NCI-H2029 (cell line): ENCODE results near the gene RBPJ.
"Not testable (repeated sequence)": the region's sequence is repeated elsewhere in the genome, so short reads cannot be mapped to it uniquely, and the experiment has no call there.

ENCODE experiments used
- DNase-seq: peaks from one replicate; lab custom pipeline; 2025; lab: John Stamatoyannopoulos, UW

The RBPJ gene

DNA sequence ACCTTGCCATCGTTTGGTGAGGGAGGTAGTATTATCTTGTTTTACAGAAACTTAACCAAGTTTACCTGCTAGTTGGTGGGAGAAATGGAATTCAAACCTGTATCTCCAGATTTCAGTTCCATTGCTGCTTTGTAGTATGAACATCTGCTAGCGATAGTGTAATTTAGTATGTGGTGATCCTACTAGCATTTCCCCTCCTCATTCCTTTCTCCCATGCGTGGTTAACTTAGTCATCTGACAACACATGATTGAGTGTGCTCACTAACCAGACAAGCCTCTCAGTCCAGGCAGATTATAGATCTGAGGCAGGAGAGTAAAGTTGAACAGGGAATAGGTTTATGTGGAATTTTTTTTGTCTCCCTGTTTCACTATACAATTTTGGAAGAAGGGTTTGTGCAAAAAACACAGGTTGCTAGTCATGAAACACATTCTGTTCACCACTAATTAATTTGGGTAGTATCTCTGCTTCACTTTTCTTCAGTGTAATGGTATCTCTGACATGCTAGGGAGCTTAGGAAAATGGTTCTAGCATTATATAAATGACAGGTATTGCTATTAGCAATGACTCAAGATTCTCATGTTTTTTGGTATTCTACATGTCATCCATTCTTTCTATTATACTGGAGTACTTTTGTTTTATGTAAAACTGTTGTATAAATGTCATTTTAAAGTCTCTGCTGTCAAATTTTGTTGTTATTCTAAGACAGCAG, 21.7 kb downstream of the RBPJ start:
- no peak for DNase-seq

DNA sequence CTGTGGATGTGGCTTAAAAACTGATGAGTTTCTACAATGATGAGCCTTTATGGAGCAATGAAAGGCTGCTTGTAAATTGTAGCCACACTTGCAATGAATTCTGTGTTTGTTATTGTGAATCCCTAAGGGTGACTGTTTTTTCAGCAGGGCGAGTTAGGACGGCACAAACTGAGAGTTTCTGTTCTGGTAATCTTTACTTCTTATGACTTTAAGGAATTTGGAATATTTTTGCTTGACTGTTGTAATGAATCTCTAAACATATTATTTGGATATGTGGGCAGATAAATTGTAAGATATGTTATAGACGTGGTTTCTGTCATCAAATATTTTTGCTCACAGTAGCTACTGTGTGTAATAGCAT, 22.2 kb downstream of the RBPJ start:
- DNase-seq: no peak

DNA sequence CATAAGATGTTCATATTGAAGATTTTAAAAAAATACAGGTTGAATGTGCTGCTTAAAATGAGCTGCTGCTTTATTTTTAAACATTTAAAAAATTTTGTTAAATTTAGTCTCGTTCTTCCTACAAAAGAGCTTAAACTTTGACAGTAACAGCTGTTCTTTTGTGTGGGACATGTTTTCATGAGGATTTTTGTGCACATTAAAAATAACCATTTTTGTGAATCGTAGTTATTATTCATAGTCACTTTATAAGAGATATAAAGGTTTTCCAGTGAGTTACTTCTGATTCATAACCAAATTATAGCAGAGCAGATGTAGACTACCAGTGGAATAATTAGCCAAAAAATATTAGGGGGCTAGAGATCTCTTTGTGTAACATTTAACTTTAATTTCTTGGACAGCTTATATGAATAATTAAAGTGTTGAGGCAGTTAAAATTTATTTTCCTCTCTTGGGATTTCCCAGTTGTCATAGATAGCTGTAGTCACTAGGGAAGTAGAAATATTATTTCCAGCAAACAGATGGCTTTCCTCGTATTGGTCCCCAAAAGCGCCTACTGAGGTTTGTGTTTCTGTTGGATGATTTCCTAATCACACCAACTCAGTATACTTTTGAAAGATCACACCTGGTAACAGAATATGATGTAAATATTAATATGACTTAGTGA, 24.2 kb downstream of the RBPJ start:
- no peak for DNase-seq

DNA sequence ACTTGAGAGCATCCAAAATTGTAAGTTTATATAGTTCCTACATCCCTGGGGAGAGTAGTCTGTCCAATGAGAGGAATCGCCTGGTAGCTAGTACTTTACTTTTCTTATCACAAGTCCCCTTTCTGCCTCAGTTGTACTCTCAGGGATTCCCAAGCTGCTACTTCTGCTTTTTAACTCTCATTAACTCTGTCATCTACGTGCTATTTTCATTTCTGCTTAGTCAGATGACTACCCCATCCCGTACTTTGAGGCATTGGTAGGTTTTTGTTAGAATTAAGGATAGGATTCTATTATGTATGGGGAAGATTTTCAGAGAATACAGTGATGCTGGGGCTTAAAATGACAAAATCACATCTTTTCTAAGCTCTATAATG, 24.7 kb downstream of the RBPJ start:
- DNase-seq: no peak

DNA sequence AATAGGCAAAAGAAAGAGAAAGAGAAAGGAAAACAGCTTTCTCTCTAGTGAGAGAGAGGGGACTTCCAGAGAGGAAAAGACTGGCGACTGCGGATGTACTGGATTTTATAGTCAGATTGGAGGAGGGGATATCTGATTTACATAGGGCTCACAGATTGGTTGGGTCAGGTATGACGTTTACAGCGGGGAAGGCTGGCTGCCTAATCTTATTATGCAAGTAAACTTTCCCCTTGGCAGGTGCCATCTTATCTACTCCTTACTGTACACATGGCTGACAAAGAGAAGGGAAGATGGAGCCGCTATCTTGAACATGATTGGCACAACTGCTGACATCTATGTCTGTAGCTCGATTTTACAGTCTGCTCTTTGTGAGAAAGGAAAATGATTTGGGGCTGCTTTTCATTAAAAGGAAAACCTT, 25.4 kb downstream of the RBPJ start:
- DNase-seq: no peak

DNA sequence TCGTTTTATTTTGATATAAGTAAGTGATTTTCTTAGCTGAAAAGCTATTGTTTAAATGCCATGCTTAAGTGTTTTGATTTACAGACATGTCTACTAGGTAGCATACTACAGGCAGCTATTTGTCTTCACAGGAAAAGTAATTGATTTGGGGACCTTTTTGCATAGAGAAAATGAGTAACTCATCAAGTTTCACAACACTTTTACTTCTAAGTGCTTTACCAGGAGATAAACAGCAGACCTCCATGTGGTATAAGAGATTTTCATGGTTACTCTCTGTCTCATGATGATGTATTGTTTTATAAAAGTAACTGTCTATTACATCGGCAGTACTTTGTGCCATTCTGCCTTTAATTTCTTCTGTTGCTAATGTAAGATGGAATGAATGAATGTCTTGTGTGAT, 28.7 kb downstream of the RBPJ start:
- DNase-seq: no peak

DNA sequence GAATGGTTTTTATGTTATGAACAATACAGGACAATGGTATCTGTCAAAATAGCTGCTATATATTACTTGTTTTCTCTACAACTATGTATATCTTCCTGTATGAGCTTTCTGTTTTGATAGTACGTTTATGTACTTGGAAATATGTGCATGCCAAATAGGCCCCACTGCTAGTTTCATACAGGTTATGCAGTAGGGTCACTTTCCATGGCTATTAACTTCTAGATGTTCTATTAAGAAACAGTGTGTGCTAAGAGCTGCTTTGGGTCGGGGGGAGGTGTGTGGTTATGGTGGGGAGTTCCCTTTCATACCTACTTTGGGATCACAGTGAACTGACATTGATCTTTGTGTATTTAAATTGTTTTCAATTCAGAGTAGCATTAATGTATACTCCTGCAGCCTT, 30.9 kb downstream of the RBPJ start:
- DNase-seq: no peak

DNA sequence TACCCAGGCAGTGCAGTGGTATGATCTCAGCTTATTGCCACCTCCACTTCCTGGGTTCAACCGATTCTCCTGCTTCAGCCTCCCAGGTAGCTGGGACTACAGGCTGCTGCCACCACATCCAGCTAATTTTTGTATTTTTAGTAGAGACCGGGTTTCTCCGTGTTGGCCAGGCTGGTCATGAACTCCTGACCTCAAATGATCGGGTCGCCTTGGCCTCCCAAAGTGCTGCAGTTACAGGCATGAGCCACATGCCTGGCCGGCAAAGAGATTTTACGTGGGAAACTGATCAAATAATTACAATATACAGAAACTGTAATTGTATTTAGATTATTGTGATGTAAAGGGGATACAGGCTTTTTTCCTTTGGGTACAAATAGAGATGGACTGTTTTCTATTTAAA, 33.7 kb downstream of the RBPJ start:
- no peak for DNase-seq

DNA sequence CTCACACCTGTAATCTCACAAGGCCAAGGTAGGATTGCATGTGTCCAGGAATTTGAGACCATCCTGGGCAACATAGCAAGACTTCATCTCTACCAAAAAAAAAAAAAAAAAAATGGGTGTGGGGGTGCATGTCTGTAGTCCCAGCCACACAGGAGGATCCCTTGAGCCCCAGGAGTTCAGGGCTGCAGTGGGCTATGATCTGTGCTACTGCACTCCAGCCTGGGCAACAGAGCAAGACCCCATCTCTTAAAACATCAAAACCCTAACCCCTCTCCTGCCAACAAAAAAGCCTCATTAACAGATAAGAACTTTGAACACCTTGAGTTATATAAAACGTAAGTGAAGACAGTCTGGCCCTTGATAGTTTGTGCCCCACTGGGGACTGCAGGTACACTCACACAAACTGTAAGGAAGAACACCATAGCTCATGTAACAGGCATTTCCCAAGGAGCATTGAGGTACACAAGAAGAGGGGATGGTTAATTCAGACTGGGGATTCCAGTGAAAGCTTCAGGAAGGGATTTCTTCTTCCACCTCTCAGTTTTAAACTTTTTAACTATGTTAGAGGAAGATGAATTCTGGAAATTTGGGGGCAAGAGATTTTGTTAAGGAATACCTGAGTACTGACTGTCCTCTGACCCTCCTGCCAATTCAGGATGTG, 34.7 kb downstream of the RBPJ start:
- no peak for DNase-seq

DNA sequence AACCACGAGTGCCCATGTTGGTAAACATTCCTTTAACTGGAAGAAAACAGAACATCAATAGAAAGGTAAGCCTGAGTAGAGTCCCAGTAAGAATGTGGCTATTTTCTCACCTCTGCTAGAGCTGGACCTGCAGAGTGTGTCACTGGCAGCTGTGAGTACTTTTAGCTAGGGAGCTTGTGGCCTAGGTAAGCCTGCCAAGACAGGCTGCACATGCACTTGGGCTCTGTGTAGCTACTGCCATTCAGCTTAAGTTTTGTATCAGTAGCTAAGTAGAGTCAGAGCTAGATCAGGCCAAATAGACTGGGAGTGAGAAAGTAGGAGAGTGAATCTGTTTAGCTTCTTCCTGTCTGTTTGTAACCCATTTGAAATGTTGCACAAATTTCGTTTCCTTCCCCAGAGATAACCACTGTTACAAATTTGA, 35.3 kb downstream of the RBPJ start:
- DNase-seq: no peak

DNA sequence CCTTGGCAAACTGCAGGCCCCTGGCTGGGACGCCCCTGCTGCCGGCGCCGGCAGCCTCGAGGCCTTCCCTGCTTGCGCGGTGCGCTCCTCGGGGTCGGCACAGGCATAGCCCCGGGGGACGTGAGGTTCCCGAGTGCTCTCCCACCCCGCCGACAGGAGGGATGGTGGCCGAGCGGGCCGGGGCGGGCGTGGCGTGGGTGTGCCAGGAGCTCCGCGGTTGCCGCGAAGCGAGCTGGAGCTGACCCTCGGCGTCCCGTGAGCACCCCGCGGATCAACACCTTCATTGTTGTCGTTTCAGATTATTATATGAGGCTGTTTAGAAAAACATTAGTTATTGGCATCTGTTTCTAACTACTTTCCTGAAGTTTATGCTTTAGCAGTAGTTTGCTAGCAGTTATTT, 38.7 kb downstream of the RBPJ start:
- DNase-seq: not testable (repeated sequence)

DNA sequence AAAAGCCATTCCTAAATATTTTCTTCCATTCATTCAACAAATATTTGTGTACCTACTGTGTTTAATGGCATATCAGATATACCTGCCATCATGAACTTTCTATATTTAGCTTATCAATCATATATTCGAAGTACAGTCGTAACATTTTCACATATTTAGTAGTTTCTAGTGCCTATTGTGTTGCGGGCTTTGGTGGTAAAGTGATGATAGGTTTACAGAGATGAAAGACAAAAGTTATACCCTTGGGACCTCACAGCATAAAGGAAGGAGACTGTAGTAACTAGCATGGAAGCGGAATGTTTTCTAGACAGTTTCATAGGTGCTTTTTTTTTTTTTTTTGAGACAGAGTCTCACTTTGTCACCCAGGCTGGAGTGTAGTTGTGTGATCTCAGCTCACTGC, 39.5 kb downstream of the RBPJ start:
- no peak for DNase-seq

DNA sequence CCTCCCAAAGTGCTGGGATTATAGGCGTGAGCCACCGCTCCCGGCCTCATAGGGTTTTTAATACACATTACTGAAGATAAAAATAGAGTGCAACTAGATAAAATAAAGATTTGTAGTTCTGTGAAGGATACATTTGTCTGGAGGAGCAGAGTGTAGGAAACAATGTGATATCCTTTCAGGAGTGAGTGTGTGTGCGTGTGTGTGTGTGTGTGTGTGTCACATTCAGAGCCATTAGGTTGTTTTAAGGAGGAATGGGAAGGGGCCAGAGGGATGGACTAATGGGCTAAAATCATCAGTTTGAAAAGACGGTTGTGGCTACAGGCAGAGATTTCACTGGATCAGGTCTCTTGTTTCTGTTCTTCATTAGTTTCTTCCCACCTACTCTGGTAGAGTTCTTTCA, 40.0 kb downstream of the RBPJ start:
- no peak for DNase-seq

DNA sequence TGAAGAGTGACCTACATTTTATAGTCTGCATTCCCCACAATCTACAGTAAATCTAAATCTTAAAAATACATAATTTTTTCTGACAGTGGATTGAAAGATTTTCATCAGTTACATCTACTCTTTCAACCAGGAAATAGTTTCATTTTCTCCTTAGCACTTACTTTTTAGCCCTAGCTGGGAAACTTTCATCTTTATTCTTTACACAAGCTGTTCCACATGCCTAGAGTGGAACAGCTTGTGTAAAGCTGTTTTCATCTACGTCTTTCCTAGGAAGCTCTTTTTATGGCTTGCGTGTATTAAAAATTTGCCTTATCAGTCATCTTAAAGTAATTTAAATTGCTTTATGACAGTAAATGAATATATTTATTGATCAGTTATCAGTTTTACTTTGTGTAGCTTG, 40.5 kb downstream of the RBPJ start:
- DNase-seq: no peak

DNA sequence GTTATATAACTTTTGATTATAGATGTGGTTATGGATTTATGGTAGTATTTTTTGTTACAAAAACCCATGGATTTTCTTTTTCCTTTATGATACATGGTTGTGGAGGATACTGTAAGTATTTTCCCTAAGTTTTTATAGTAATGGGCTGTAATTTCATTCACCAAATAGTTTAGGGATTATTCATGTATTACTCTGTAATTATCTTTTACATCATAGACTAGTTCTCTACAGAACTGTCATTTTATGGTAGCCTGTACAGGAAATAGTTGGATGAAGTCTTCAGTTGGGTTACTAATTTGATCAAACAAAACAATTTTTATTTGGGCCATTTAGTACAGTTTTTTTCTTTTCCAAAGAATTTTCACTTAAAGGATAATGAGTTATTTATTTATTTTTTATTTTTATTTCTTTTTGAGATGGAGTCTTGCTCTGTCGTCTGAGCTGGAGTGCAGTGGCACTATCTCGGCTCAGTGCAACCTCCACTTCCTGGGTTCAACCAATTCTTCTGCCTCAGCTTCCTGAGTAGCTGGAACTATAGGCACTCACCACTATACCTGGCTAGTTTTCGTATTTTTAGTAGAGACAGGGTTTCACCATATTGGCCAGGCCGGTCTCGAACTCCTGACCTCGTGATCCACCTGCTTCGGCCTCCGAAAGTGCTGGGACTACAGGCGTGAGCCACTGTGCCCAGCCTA, 42.1 kb downstream of the RBPJ start:
- DNase-seq: no peak

DNA sequence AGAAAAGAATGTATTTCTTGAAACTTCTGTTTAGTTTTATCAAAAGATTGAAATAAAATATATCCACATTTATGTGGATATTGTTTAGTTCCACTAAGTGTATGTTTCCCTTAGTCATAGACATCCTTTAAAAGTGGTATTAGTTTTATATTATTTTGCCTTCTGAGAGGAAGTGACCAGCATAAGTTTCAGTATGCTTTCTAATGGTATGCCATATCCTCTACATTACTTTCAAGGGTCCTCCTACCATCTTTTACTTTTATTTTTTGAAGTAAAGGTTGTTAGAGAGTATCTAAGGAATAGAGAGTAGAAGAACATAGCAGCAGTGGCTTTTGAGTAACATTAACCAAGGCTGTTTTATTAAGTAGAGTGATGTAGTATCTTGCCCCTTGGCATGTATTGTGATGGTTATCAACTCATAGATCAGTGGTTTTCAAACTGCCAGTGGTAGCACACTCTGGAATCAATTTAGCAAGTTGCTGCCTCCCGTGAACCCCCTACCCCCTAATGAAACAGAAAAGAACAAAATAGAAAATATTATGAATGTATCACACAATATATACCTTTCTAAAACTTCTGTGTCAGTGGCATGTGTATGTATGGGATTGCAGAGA, 44.8 kb downstream of the RBPJ start:
- no peak for DNase-seq

DNA sequence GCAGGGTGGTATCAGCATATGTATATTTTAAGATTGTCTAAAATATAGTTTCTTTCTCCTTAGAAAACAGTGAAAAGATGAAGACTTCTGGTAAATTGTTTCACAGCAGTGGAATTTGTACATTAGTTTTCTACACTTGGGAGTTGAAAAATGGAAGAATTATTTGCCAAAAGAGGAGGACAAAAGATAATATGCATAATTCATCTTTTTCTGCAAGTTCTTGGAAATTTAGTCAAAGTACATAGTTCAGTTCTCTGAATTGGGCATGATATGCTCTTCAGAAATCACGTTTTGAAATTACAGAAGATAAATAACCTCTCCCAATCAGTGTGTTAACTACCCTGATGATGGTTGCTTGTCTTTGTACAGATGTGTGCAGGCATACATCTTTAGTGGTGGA, 47.0 kb downstream of the RBPJ start:
- DNase-seq: no peak

DNA sequence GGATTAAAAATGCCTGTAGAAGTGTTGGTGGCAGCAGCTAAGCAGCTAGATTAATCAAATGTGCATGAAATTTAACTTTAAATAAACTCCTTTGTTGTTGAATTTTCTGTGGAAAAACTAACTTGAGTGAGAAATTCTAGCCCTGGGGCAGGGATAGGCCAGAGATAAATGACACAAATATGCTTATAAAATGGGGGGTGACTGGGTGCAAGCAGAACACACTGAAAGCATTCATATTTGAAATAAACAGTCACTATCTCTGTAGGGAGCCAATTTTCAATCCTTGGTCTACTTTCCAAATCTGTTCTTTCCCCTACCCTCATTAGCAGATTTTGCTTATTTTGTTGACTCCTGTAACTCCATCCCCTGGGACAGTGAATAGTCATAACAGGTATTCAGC, 47.9 kb downstream of the RBPJ start:
- no peak for DNase-seq

DNA sequence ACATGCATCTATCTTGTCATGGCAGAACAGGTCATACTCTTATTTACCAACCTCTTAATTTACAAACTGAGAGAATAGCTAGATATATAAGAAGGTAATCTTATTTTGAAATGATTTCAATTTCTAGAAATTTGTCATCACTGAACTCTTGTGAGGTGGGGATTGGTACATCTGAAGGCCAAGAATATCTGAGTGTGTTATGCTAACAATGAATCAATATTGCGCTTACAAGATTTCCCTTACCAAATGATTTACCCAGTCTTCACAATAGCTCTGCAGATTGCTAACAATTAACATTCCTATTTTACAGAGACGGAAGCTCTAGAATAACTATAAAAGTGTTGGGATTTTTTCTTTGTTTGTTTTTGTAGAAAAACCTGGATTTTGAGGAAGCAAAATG, 48.3 kb downstream of the RBPJ start:
- DNase-seq: no peak

DNA sequence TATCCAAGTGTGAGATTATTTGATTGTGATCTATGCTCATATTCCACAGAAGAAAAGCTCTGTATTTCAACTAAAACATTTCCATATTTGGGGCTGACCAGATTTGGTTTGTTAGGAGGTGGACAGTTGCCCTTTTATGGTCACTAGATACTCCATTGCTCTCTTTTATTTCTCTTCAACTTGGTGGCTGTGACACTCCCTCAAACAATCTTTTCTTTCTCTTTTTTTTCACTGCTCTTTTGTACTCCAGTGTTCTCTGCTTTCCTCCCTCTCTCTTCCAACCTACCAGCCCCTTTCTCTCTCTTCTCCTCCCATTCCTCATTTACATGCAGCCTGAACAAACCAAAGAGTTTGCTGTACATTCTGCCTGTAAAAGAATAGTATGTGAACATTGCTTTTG, 48.8 kb downstream of the RBPJ start:
- no peak for DNase-seq

DNA sequence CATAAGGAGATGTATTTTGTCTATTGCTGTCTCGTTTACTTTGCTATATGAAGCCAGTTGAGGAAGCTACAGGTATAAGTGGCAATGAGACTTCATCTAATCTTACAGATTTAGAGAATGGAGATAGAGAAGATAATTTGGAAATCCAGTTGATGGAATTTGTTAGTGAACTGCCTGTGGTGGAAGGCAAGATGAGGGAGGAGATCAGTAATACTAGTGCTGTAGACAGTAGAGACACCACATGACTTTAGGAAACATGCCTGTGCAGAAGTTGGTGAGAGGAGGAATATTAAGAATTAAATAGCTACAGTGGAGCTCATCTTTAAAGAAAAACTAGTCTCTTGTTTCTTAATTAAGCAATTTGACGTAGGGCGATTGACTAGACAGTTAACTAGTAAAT, 51.3 kb downstream of the RBPJ start:
- no peak for DNase-seq

DNA sequence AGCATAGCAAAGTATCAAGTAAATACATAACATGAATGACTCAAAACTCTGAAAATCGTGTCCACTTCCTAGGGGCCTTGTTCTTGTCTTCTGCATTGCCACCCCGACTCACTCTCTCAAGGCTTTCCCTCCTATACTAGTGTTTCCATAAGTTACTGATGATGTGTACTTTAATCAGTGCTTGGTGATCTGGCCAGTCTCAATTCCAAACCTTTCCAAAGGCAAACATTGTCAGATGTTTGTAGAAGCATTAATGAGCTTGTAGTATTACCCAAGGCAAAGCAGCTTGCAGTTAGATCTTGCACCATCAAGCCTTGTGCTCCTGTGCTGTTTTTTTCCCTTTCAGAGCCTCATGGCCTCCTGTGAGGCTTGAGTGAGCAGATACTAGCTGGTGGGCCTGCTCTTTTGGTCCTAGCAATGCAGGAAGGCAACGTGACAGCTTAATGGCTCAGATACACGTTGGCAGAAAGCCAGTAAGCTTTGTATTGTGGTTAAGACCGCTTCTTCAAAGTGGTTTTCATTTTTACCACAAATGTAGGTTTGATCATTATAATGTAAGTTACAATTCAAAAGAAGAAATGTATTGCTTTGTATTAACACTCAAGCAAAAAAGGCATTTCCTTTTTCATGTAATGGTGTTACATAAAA, 51.8 kb downstream of the RBPJ start:
- peak; percentile 74 for DNase-seq
